Ovary (tissue), 9 donors: ENCODE measurements around the gene NUPR1. TPM values are rescaled to one million over a fixed set of nuclear protein-coding genes. Genes with fewer than 3 reads are reported as not detected.

Experiments used
- DNase-seq, 5 donors: peaks; one replicate each; pipeline ENCODE4 v3.0.0-alpha.2; 2019 to 2020
- H3K27ac ChIP-seq, 2 donors: fragments of 200-600 bp; one replicate each; pipeline versions ENCODE4 v1.5.1 to v1.8.0; 2019 to 2022
- H3K27me3 ChIP-seq: fragments of 200-600 bp; one replicate; pipeline ENCODE4 v1.8.0; 2022
- H3K36me3 ChIP-seq: fragments of 200-600 bp; sonication (generic); one replicate; pipeline ENCODE4 v1.5.1; 2019
- H3K4me1 ChIP-seq: one replicate; pipeline ENCODE4 v1.8.1; 2013; ENCODE audit warnings: mild to moderate bottlenecking, moderate library complexity; ENCODE audit not compliant: insufficient read depth
- H3K4me3 ChIP-seq: fragments of 200-600 bp; sonication (generic); one replicate; pipeline ENCODE4 v1.5.1; 2017
- H3K9me3 ChIP-seq, 2 donors: fragments of 200-600 bp in 1 of 2; sonication (generic) in 1 of 2; one replicate each; pipeline versions ENCODE4 v1.5.1 to v1.8.1; 2013 to 2019; ENCODE audit warnings: mild to moderate bottlenecking in 1 of 2, moderate library complexity in 1 of 2
- CTCF ChIP-seq, 3 donors: fragments of 450-650 bp in 2 of 3; fragments of 200-600 bp in 1 of 3; IDR thresholded peaks; one replicate each; pipeline versions ENCODE4 v1.5.1 to v1.8.0; 2016 to 2022; ENCODE audit warnings: antibody characterized with exemption in 3 of 3, mild to moderate bottlenecking in 1 of 3
- EP300 ChIP-seq: sonication (generic); formaldehyde crosslinking; IDR thresholded peaks from one replicate; pipeline ENCODE4 v1.6.1; 2017; ENCODE audit warnings: antibody characterized with exemption
- POLR2A ChIP-seq: fragments of 450-650 bp; IDR thresholded peaks from one replicate; pipeline ENCODE4 v1.6.1; 2017; ENCODE audit warnings: antibody characterized with exemption, mild to moderate bottlenecking, moderate library complexity
- WGBS, 3 donors: extraction: QIAGEN DNeasy Blood & Tissue Kit in 1 of 3; methylation state at CpG; one replicate each; pipeline versions ENCODE4 v1.1.5 to v1.1.7; 2013 to 2017; 5-methylcytosine and 5-hydroxymethylcytosine counted together
- intact Hi-C, 4 donors: fragments of 100-400 bp; cut with DNase I; formaldehyde crosslinking; loops; one replicate each; pipeline versions ENCODE4 v1.11.0 to v1.15.1; 2022 to 2023
- polyA plus RNA-seq, 2 donors: library from polyadenylated mRNA; stranded (reverse); fragments of 200-250 nt in 1 of 2; fragments of 350-450 nt in 1 of 2; fragmentation: Illumina TruSeq in 1 of 2; extraction: RNeasy Lipid Tissue Mini Kit (QIAGEN cat#74804) in 1 of 2; gene quantifications; one replicate each; pipeline ENCODE4 v1.2.3, GENCODE V29; 2013 to 2014
- total RNA-seq, 7 donors: library from RNA; depleted of rRNA in 2 of 7; stranded (reverse); fragments of >200 nt in 2 of 7; fragmentation: NEBNext Ultra II Directional in 3 of 7; extraction: Animal tissue kit (Norgen Biotek cat#: 25700) in 3 of 7; gene quantifications; one replicate each; pipeline versions ENCODE4 v1.1.0 to v1.2.4, GENCODE V29; 2016 to 2023
- donor health status: DM: no; HTN: no; CAD: no; lungs with moderate emphysema.
- donor health status: DM: no; HTN: no; CAD: no.
- donor health status: Bipolar disorder and iron deficiency.
- donor health status: DM: yes; HTN: yes; CAD: no.
- donor health status: DM: no; HTN: no; CAD: no.
- donor health status: DM: yes; HTN: yes; CAD: no.

The NUPR1 gene
- total and polyA plus RNA-seq, 9 donors: 25.5 to 366 (median 129) TPM

- H3K27me3 ChIP-seq: no peaks in the 10 kb centered on the region
- TF ChIP-seq POLR2A (no peak), EP300 (no peak), CTCF (IDR thresholded peaks at IDR 0.05) (no peak)
- DNase-seq: no peak
- intact Hi-C loops: no loop called here
- no peaks in the 10 kb centered on the region for H3K36me3 ChIP-seq
- no peak overlapping the region for H3K4me3 ChIP-seq
- no peaks in the 10 kb centered on the region for H3K4me1 ChIP-seq
- no peak overlapping the region for H3K27ac ChIP-seq
- WGBS, 3 donors: 74 to 82% (median 76%) methylated on average over 7 of the region's 7 CpGs
- H3K9me3 ChIP-seq: no peaks in the 10 kb centered on the region
Observed at GRCh38 chr16:28520672-28521071, 18.1 kb downstream of the NUPR1 start.

- Histone ChIP-seq H3K9me3 (no peaks in the 10 kb centered on the region), H3K36me3 (no peaks in the 10 kb centered on the region), H3K27me3 (no peaks in the 10 kb centered on the region), H3K27ac (no peak overlapping the region), H3K4me1 (peaks cover 2% of the 10 kb centered on the region), H3K4me3 (no peak overlapping the region)
- no peak for DNase-seq
- 91 to 93% (median 92%) methylated on average over 7 of the region's 7 CpGs for WGBS, 3 donors
- intact Hi-C loops: no loop called here
- TF ChIP-seq POLR2A: no peak
- no peak for TF ChIP-seq CTCF (IDR thresholded peaks at IDR 0.05)
- no peak for TF ChIP-seq EP300
Observed at GRCh38 chr16:28514246-28514645, 24.5 kb downstream of the NUPR1 start.

- Histone ChIP-seq H3K36me3 (no peaks in the 10 kb centered on the region), H3K4me3 (no peak overlapping the region), H3K27ac (no peak overlapping the region), H3K27me3 (no peaks in the 10 kb centered on the region), H3K9me3 (no peaks in the 10 kb centered on the region), H3K4me1 (peaks cover 2% of the 10 kb centered on the region)
- intact Hi-C loops: no loop called here
- TF ChIP-seq EP300: no peak
- WGBS, 3 donors: 53 to 67% (median 61%) methylated on average over 12 of the region's 12 CpGs
- no peak for DNase-seq
Observed at GRCh38 chr16:28513484-28514181, 25.1 kb downstream of the NUPR1 start.

- WGBS, 3 donors: 75 to 81% (median 76%) methylated on average over 21 of the region's 21 CpGs
- H3K36me3 ChIP-seq: no peaks in the 10 kb centered on the region
- H3K4me1 ChIP-seq: peaks cover 2% of the 10 kb centered on the region
Observed at GRCh38 chr16:28511801-28512789, 26.7 kb downstream of the NUPR1 start.

More at GRCh38 chr16:28511801-28512789, 26.7 kb downstream of the NUPR1 start:
- H3K9me3 ChIP-seq: no peaks in the 10 kb centered on the region
- H3K4me3 ChIP-seq: no peak overlapping the region
- no peaks in the 10 kb centered on the region for H3K27me3 ChIP-seq
- H3K27ac ChIP-seq: no peak overlapping the region
- intact Hi-C loops: no loop called here
- TF ChIP-seq EP300: no peak
- TF ChIP-seq CTCF (IDR thresholded peaks at IDR 0.05): no peak
- TF ChIP-seq POLR2A: no peak
- no peak for DNase-seq
